Gastrocnemius medialis (tissue), 4 donors: Measurements from ENCODE around the gene SNX18. TPM values are rescaled to one million over a fixed set of nuclear protein-coding genes. Genes with fewer than 3 reads are reported as not detected.

Experiments used
- ATAC-seq, 2 donors: fragments of 150-250 bp; one replicate each; pipeline ENCODE4 v1.9.1; 2016
- DNase-seq, 2 donors: peaks; one replicate each; pipeline ENCODE4 v3.0.0-alpha.2; 2019
- H3K27ac ChIP-seq, 4 donors: fragments of 200-600 bp; sonication (generic); 1 replicate in 1 of 4; 2 replicates in 3 of 4; pipeline ENCODE4 v1.5.1; 2016 to 2018; ENCODE audit warnings: mild to moderate bottlenecking in 2 of 4, moderate library complexity in 1 of 4
- H3K27me3 ChIP-seq, 3 donors: fragments of 200-600 bp; sonication (generic) in 2 of 3; 1 replicate in 1 of 3; 2 replicates in 2 of 3; pipeline versions ENCODE4 v1.5.1 to v1.6.0; 2016 to 2019; ENCODE audit warnings: mild to moderate bottlenecking in 1 of 3, moderate library complexity in 1 of 3
- H3K36me3 ChIP-seq, 2 donors: fragments of 200-600 bp; sonication (generic) in 1 of 2; one replicate each; pipeline ENCODE4 v1.5.1; 2017 to 2018
- H3K4me1 ChIP-seq, 2 donors: fragments of 200-600 bp; sonication (generic) in 1 of 2; one replicate each; pipeline ENCODE4 v1.5.1; 2016 to 2017; ENCODE audit warnings: mild to moderate bottlenecking in 2 of 2
- H3K4me3 ChIP-seq, 4 donors: fragments of 200-600 bp; sonication (generic) in 3 of 4; 1 replicate in 1 of 4; 2 replicates in 3 of 4; pipeline ENCODE4 v1.5.1; 2016 to 2019; ENCODE audit warnings: mild to moderate bottlenecking in 2 of 4
- H3K9me3 ChIP-seq, 3 donors: fragments of 200-600 bp; sonication (generic) in 2 of 3; 1 replicate in 1 of 3; 2 replicates in 2 of 3; pipeline ENCODE4 v1.5.1; 2016 to 2019
- CTCF ChIP-seq, 5 experiments: fragments of 450-650 bp in 3 of 5; fragments of 200-600 bp in 2 of 5; sonication (generic) in 2 of 5; IDR thresholded peaks in 4 of 5; conservative IDR thresholded peaks in 1 of 5; 1 replicate in 4 of 5; 2 replicates in 1 of 5; pipeline ENCODE4 v1.5.1; 2016 to 2019; ENCODE audit warnings: antibody characterized with exemption in 5 of 5, mild to moderate bottlenecking in 3 of 5, moderate library complexity in 3 of 5
- POLR2A ChIP-seq, 2 donors: fragments of 450-650 bp; IDR thresholded peaks; one replicate each; pipeline ENCODE4 v1.6.1; 2017; ENCODE audit warnings: antibody characterized with exemption in 2 of 2, mild to moderate bottlenecking in 2 of 2, moderate library complexity in 2 of 2
- in situ Hi-C, 4 donors: fragments of 200-750 bp; cut with MboI; loops; one replicate each; pipeline versions ENCODE4 v1.15.0 to v1.8.0; 2017; ENCODE audit warnings: low sequenced_read_pairs in 4 of 4
- intact Hi-C: fragments of 100-400 bp; cut with DNase I; formaldehyde crosslinking; loops from one replicate; pipeline ENCODE4 v1.15.1; 2023; ENCODE audit warnings: low total_unique reads
- total RNA-seq, 4 donors: library from RNA; depleted of rRNA; stranded (reverse); fragments of >200 nt; gene quantifications; one replicate each; pipeline versions ENCODE4 v1.1.0 to v1.2.3, GENCODE V29; 2016

SNX18 gene
- total RNA-seq, 4 donors from 2014 or later, result 16.3 to 18.5 (median 18.0) TPM

- no peaks in the 10 kb centered on the region for H3K27me3 ChIP-seq
- peaks cover 14 to 15% of the 10 kb centered on the region in 2 donors for H3K4me1 ChIP-seq
- no peaks in the 10 kb centered on the region for H3K36me3 ChIP-seq
- no peaks in the 10 kb centered on the region for H3K9me3 ChIP-seq
- DNase-seq (no peak), ATAC-seq (no peak)
- no peak overlapping the region for H3K27ac ChIP-seq
- H3K4me3 ChIP-seq, result no peak overlapping the region
- no peak for TF ChIP-seq CTCF (IDR thresholded peaks at IDR 0.05 in 4 of 5, conservative IDR thresholded peaks at IDR 0.05 in 1 of 5)
- TF ChIP-seq POLR2A (IDR thresholded peaks at IDR 0.05), result no peak
- intact Hi-C loops (no loop called here), in situ Hi-C loops (no loop called here)
Observed at GRCh38 chr5:54471398-54471797, 46.2 kb upstream of the SNX18 start.

GRCh38 chr5:54476682-54477081 lies 40.9 kb upstream of the SNX18 start:
- Histone ChIP-seq H3K27ac (no peak overlapping the region), H3K4me1 (no peaks in the 10 kb centered on the region), H3K27me3 (no peaks in the 10 kb centered on the region), H3K4me3 (no peak overlapping the region), H3K9me3 (no peaks in the 10 kb centered on the region), H3K36me3 (no peaks in the 10 kb centered on the region)
- TF ChIP-seq CTCF (IDR thresholded peaks at IDR 0.05 in 4 of 5, conservative IDR thresholded peaks at IDR 0.05 in 1 of 5) (no peak), POLR2A (IDR thresholded peaks at IDR 0.05) (no peak)
- intact Hi-C loops (no loop called here), in situ Hi-C loops (no loop called here)
- no peak for ATAC-seq
- DNase-seq, result no peak

- Histone ChIP-seq H3K4me3 (no peak overlapping the region), H3K27ac (no peak overlapping the region), H3K9me3 (no peaks in the 10 kb centered on the region), H3K36me3 (no peaks in the 10 kb centered on the region), H3K4me1 (no peaks in the 10 kb centered on the region), H3K27me3 (no peaks in the 10 kb centered on the region)
- intact Hi-C loops (no loop called here), in situ Hi-C loops (no loop called here)
- no peak for TF ChIP-seq CTCF (IDR thresholded peaks at IDR 0.05 in 4 of 5, conservative IDR thresholded peaks at IDR 0.05 in 1 of 5)
- TF ChIP-seq POLR2A (IDR thresholded peaks at IDR 0.05), result no peak
- DNase-seq (no peak), ATAC-seq (no peak)
Observed at GRCh38 chr5:54477941-54478478, 39.5 kb upstream of the SNX18 start.

- Histone ChIP-seq H3K9me3 (no peaks in the 10 kb centered on the region), H3K36me3 (no peaks in the 10 kb centered on the region), H3K4me1 (peaks cover 11 to 14% of the 10 kb centered on the region in 2 donors), H3K4me3 (no peak overlapping the region), H3K27me3 (no peaks in the 10 kb centered on the region), H3K27ac (no peak overlapping the region)
- ATAC-seq, result no peak
- no peak for DNase-seq
- intact Hi-C loops (no loop called here), in situ Hi-C loops (loop anchor here in 1 of 4 donors (5.0 kb wide), 1 partner anchor 38 kb away; no protein-coding TSS in a partner anchor)
- TF ChIP-seq POLR2A (IDR thresholded peaks at IDR 0.05) (no peak), CTCF (IDR thresholded peaks at IDR 0.05 in 4 of 5, conservative IDR thresholded peaks at IDR 0.05 in 1 of 5) (no peak)
Observed at GRCh38 chr5:54480296-54480695, 37.3 kb upstream of the SNX18 start.
